ENCODE measurements around the gene WDR53. TPM values are rescaled to one million over a fixed set of nuclear protein-coding genes. Genes with fewer than 3 reads are reported as not detected.
A peak's percentile ranks its signal among the peaks of the same experiment; 100 is the strongest.
"Not testable (repeated sequence)": the region's sequence is repeated elsewhere in the genome, so short reads cannot be mapped to it uniquely, and the experiment has no call there.

Gene WDR53
- total and polyA plus RNA-seq, 12 donors = 5.8 to 14.7 (median 8.2) TPM

- H3K27me3 ChIP-seq = peaks cover 0 to 5% (median 0%) of the 10 kb centered on the region in 7 donors
- no peak overlapping the region for H3K4me3 ChIP-seq
- ATAC-seq = no peak
- H3K4me1 ChIP-seq = peaks cover 0 to 8% (median 3%) of the 10 kb centered on the region in 9 donors
- intact Hi-C loops (cut with DNase I) = loop anchor here in 3 of 10 donors (5.0 to 10.0 kb wide), 2 partner anchors 272 to 279 kb away; no protein-coding TSS in a partner anchor
- no peaks in the 10 kb centered on the region for H3K36me3 ChIP-seq
- DNase-seq = no peak
- WGBS, 2 donors = 93 to 96% methylated on average over 4 of the region's 4 CpGs
- H3K27ac ChIP-seq = no peak overlapping the region
- H3K9me3 ChIP-seq = peaks cover 0 to 39% (median 18%) of the 10 kb centered on the region in 11 donors
- no peak for TF ChIP-seq CTCF (IDR thresholded peaks at IDR 0.05)
Measured at GRCh38 chr3:196523841-196524240, 44.5 kb downstream of the WDR53 start.

- H3K36me3 ChIP-seq, H3K27ac ChIP-seq, H3K4me3 ChIP-seq, H3K27me3 ChIP-seq, ATAC-seq, DNase-seq: not testable (repeated sequence)
- intact Hi-C loops (cut with DNase I) = loop anchor here in 3 of 10 donors (5.0 to 10.0 kb wide), 2 partner anchors 269 to 276 kb away; no protein-coding TSS in a partner anchor
- peaks cover 0 to 53% (median 24%) of the 10 kb centered on the region in 11 donors for H3K9me3 ChIP-seq
- H3K4me1 ChIP-seq = peaks cover 0 to 10% (median 0%) of the 10 kb centered on the region in 9 donors
- 77 to 93% methylated on average over 12 of the region's 12 CpGs for whole genome bisulfite sequencing, 2 donors
Measured at GRCh38 chr3:196521291-196521690, 47.1 kb downstream of the WDR53 start.

- no peaks in the 10 kb centered on the region for H3K36me3 ChIP-seq
- no peak overlapping the region for H3K4me3 ChIP-seq
- 84 to 85% methylated on average over 5 of the region's 5 CpGs for WGBS, 2 donors
- intact Hi-C loops (cut with DNase I) = loop anchor here (1.0 to 10.0 kb wide), 7 partner anchors 262 to 667 kb away; no protein-coding TSS in a partner anchor
- no peaks in the 10 kb centered on the region for H3K27me3 ChIP-seq
- DNase-seq (no peak), ATAC-seq (no peak)
- H3K27ac ChIP-seq = no peak overlapping the region
- H3K4me1 ChIP-seq = peaks cover 0 to 20% (median 0%) of the 10 kb centered on the region in 9 donors
- TF ChIP-seq CTCF (IDR thresholded peaks at IDR 0.05) = no peak
- peaks cover 0 to 53% (median 24%) of the 10 kb centered on the region in 11 donors for H3K9me3 ChIP-seq
Measured at GRCh38 chr3:196519718-196520082, 48.7 kb downstream of the WDR53 start.

- peak; percentile 42 to 74 (median 64) for TF ChIP-seq CTCF (IDR thresholded peaks at IDR 0.05)
- H3K27ac ChIP-seq = peak overlapping the region in 2 of 10 donors; percentile 31 to 39
- no peak overlapping the region for H3K4me3 ChIP-seq
- H3K4me1 ChIP-seq = peaks cover 0 to 20% (median 0%) of the 10 kb centered on the region in 9 donors
- peak; percentile 72 to 84 (median 79) for ATAC-seq
- WGBS, 2 donors = 37 to 42% methylated on average over 12 of the region's 12 CpGs
- H3K9me3 ChIP-seq = peaks cover 0 to 53% (median 24%) of the 10 kb centered on the region in 11 donors
- no peaks in the 10 kb centered on the region for H3K36me3 ChIP-seq
- H3K27me3 ChIP-seq = no peaks in the 10 kb centered on the region
- intact Hi-C loops (cut with DNase I) = loop anchor here in 7 of 10 donors (1.0 to 10.0 kb wide), 6 partner anchors 262 to 667 kb away; no protein-coding TSS in a partner anchor
- DNase-seq = peak; percentile 29 to 75
Measured at GRCh38 chr3:196518966-196519717, 49.2 kb downstream of the WDR53 start.

Measured in heart right ventricle (tissue), 16 donors.